HT-29 (cell line): ENCODE data around the gene ANKRA2. TPM values are rescaled to one million over a fixed set of nuclear protein-coding genes. Genes with fewer than 3 reads are reported as not detected.
A peak's percentile ranks its signal among the peaks of the same experiment; 100 is the strongest.

Source experiments
- DNase-seq: peaks from one replicate; pipeline ENCODE4 v3.0.0-alpha.2; 2015; ENCODE audit warnings: low spot score
- total RNA-seq: library from RNA; depleted of rRNA; stranded (reverse); fragments of >200 nt; shearing (Covaris generic); gene quantifications from 2 replicates; pipeline ENCODE4 v1.2.3, GENCODE V29; 2014; rRNA removed

Gene ANKRA2
- total RNA-seq = 5.2 and 5.7 TPM in 2 replicates

GRCh38 chr5:73565139-73565968, at the start of gene ANKRA2, which contains the start of gene UTP15:
ANKRA2 (minus strand) TSS chr5:73565639; CDS start chr5:73562881, 2,758 bp downstream.
UTP15 (plus strand) TSS chr5:73565743; CDS start chr5:73567345, 1,602 bp downstream.
- peak; percentile 99 for DNase-seq

- DNase-seq = peak; percentile 76
Measured at GRCh38 chr5:73615085-73615484, 49.6 kb upstream of the ANKRA2 start.

GRCh38 chr5:73612799-73613198, 47.4 kb upstream of the ANKRA2 start:
- DNase-seq = peak; percentile 54

GRCh38 chr5:73607228-73607627, 41.8 kb upstream of the ANKRA2 start:
- DNase-seq = no peak

- no peak for DNase-seq
Measured at GRCh38 chr5:73606206-73606753, 40.8 kb upstream of the ANKRA2 start.

- DNase-seq = peak; percentile 76
Measured at GRCh38 chr5:73605223-73606087, 40.0 kb upstream of the ANKRA2 start.

- no peak for DNase-seq
Measured at GRCh38 chr5:73603998-73604397, 38.6 kb upstream of the ANKRA2 start.

- DNase-seq = no peak
Measured at GRCh38 chr5:73599380-73599779, 33.9 kb upstream of the ANKRA2 start.

- peak; percentile 87 for DNase-seq
Measured at GRCh38 chr5:73596705-73597328, 31.4 kb upstream of the ANKRA2 start.

GRCh38 chr5:73592551-73592950, 27.1 kb upstream of the ANKRA2 start:
- DNase-seq = no peak

GRCh38 chr5:73591698-73592501, 26.5 kb upstream of the ANKRA2 start:
- DNase-seq = no peak

- peak; percentile 88 for DNase-seq
Measured at GRCh38 chr5:73591102-73591695, 25.8 kb upstream of the ANKRA2 start.

- no peak for DNase-seq
Measured at GRCh38 chr5:73587923-73588322, 22.5 kb upstream of the ANKRA2 start.

- DNase-seq = no peak
Measured at GRCh38 chr5:73582285-73583145, 17.1 kb upstream of the ANKRA2 start.

GRCh38 chr5:73565969-73566547, 619 bp upstream of the ANKRA2 start:
- peak; percentile 14 for DNase-seq

- DNase-seq = no peak
Measured at GRCh38 chr5:73564675-73565074, 764 bp downstream of the ANKRA2 start.

- DNase-seq = no peak
Measured at GRCh38 chr5:73564018-73564417, 1.4 kb downstream of the ANKRA2 start.

- DNase-seq = peak; percentile 40
Measured at GRCh38 chr5:73558950-73559349, 6.5 kb downstream of the ANKRA2 start.

- DNase-seq = no peak
Measured at GRCh38 chr5:73552642-73553041, 12.8 kb downstream of the ANKRA2 start.
